Panc1 (cell line): ENCODE results near the gene SPATS2L. TPM values are rescaled to one million over a fixed set of nuclear protein-coding genes. Genes with fewer than 3 reads are reported as not detected.
A peak's percentile ranks its signal among the peaks of the same experiment; 100 is the strongest.

ENCODE experiments used
- ATAC-seq: fragments of 200-7000 bp; cut with Tn5 transposase; 2 replicates; pipeline ENCODE4 v1.9.1; 2020; ENCODE audit warnings: mild to moderate bottlenecking, moderate library complexity
- BruUV-seq: library from RNA; stranded (reverse); fragments of 400-500 nt; replicated peaks from 2 replicates; lab custom pipeline; 2021; lab: Mats Ljungman, UMichigan
- CTCF ChIA-PET: fragments of 300-600 bp; sonication (Branson Sonifier 250); formaldehyde crosslinking; loops from one replicate; lab custom pipeline; 2022; ENCODE audit warnings: antibody characterized with exemption; lab: Charles Lee
- POLR2A ChIA-PET: fragments of 300-600 bp; sonication (Branson Sonifier 250); formaldehyde crosslinking; loops from one replicate; lab custom pipeline; 2022; ENCODE audit warnings: antibody characterized with exemption; lab: Charles Lee
- DNase-seq: peaks from one replicate; pipeline ENCODE4 v3.0.0-alpha.2; 2010; ENCODE audit warnings: low read depth, low spot score
- H3K27ac ChIP-seq: 2 replicates; pipeline ENCODE4 v1.5.1; 2011; ENCODE audit warnings: mild to moderate bottlenecking, low read length, inconsistent platforms
- H3K27me3 ChIP-seq: fragments of 200-500 bp; sonication (Bioruptor generic); 2 replicates; pipeline ENCODE4 v1.6.0; 2014; ENCODE audit warnings: low read length, inconsistent platforms; ENCODE audit not compliant: control insufficient read depth, insufficient read depth
- H3K36me3 ChIP-seq: fragments of 200-500 bp; sonication (Bioruptor generic); 2 replicates; pipeline ENCODE4 v1.5.1; 2014; ENCODE audit warnings: inconsistent platforms, mild to moderate bottlenecking, low read length, moderate library complexity; ENCODE audit not compliant: control insufficient read depth, insufficient read depth
- H3K4me1 ChIP-seq: 2 replicates; pipeline ENCODE4 v1.5.1; 2011; ENCODE audit warnings: inconsistent platforms, mild to moderate bottlenecking, low read length, moderate library complexity; ENCODE audit not compliant: control insufficient read depth, insufficient read depth
- H3K4me3 ChIP-seq, 2 experiments: 2 replicates each; pipeline ENCODE4 v1.5.1; 2011 to 2012; ENCODE audit warnings: low read depth in 2 of 2, low read length in 2 of 2, mild to moderate bottlenecking in 2 of 2, inconsistent platforms in 1 of 2, moderate library complexity in 1 of 2
- H3K9me3 ChIP-seq: fragments of 200-500 bp; sonication (Bioruptor generic); 2 replicates; pipeline ENCODE4 v1.5.1; 2014; ENCODE audit warnings: low read depth, mild to moderate bottlenecking, inconsistent platforms, low read length, moderate library complexity; ENCODE audit not compliant: control insufficient read depth, insufficient read depth
- POLR2AphosphoS5 ChIP-seq: IDR thresholded peaks from 2 replicates; pipeline ENCODE4 v1.6.1; 2012; ENCODE audit warnings: mild to moderate bottlenecking, low read depth, low read length, moderate library complexity
- SIN3A ChIP-seq: IDR thresholded peaks from 2 replicates; pipeline ENCODE4 v1.6.1; 2012; ENCODE audit warnings: low read depth, mild to moderate bottlenecking, low read length, moderate library complexity, borderline replicate concordance; ENCODE audit not compliant: insufficient read depth
- TCF7L2 ChIP-seq: IDR thresholded peaks from 2 replicates; pipeline ENCODE4 v1.6.1; 2011; ENCODE audit warnings: mild to moderate bottlenecking, low read depth, low read length, inconsistent platforms
- in situ Hi-C: cut with HindIII; loops from 2 replicates; pipeline ENCODE4 v1.10.0; 2016; ENCODE audit warnings: low sequenced_read_pairs, low pct_unique_long_range_greater_than_20kb
- intact Hi-C: fragments of 100-400 bp; cut with micrococcal nuclease; formaldehyde crosslinking; loops from one replicate; pipeline ENCODE4 v1.10.0; 2022; ENCODE audit not compliant: unreplicated experiment
- total RNA-seq: library from RNA; stranded (reverse); gene quantifications from one replicate; pipeline ENCODE4 v1.2.1, GENCODE V29; 2021; ENCODE audit not compliant: unreplicated experiment
- TF ChIP-seq, protein P1 (sequence below), 2 experiments: IDR thresholded peaks; 2 replicates each; pipeline ENCODE4 v1.6.1; 2011 to 2012; ENCODE audit warnings: low read depth in 2 of 2, control low read depth in 1 of 2, low read length in 1 of 2, mild to moderate bottlenecking in 1 of 2, moderate library complexity in 1 of 2; ENCODE audit not compliant: insufficient read depth in 1 of 2
- TF ChIP-seq, protein P2 (sequence below): fragments of 450-650 bp; IDR thresholded peaks from 2 replicates; pipeline ENCODE4 v1.5.1; 2017; ENCODE audit warnings: mild to moderate bottlenecking

The SPATS2L gene
- total RNA-seq, 1 experiment from 2014 or later = 282 TPM

DNA sequence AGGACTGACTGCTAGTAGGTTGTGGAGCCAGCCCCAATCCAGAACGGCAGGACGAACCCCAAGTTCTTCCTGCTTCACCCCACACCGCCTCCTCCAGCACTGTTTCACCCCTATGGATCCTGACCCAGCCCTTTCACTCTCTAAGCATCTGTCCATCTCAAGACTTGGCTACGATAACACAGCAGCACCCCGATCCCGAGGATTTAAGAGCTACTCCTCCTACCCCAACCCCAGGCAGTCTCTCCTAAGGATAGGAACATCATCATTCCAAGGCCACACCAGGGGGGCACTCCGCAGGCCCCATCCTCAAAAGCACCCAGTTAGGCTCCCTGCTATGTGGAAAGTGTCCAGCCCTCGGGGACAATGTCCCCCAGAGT, 202.7 kb downstream of the SPATS2L start:
- Histone ChIP-seq H3K4me1 (peaks cover 11% of the 10 kb centered on the region; the same call in 1 of the 2 replicates), H3K36me3 (peaks cover 6% of the 10 kb centered on the region), H3K27ac (peak overlapping the region; percentile 95), H3K27me3 (no peaks in the 10 kb centered on the region), H3K9me3 (no peaks in the 10 kb centered on the region), H3K4me3 (peak overlapping the region; percentile 59 to 80)
- POLR2A ChIA-PET = no interaction called here
- intact Hi-C loops = no loop called here
- CTCF ChIA-PET = interaction anchor here (0.6 to 1.0 kb wide), 4 partner anchors 24 to 535 kb away, joined by 3 to 6 read pairs (median 4); no protein-coding TSS in a partner anchor
- DNase-seq (no peak), ATAC-seq (no peak; the same call in none of the 2 replicates)
- no TSS peak for BruUV-seq
- TF ChIP-seq, protein P1, sequence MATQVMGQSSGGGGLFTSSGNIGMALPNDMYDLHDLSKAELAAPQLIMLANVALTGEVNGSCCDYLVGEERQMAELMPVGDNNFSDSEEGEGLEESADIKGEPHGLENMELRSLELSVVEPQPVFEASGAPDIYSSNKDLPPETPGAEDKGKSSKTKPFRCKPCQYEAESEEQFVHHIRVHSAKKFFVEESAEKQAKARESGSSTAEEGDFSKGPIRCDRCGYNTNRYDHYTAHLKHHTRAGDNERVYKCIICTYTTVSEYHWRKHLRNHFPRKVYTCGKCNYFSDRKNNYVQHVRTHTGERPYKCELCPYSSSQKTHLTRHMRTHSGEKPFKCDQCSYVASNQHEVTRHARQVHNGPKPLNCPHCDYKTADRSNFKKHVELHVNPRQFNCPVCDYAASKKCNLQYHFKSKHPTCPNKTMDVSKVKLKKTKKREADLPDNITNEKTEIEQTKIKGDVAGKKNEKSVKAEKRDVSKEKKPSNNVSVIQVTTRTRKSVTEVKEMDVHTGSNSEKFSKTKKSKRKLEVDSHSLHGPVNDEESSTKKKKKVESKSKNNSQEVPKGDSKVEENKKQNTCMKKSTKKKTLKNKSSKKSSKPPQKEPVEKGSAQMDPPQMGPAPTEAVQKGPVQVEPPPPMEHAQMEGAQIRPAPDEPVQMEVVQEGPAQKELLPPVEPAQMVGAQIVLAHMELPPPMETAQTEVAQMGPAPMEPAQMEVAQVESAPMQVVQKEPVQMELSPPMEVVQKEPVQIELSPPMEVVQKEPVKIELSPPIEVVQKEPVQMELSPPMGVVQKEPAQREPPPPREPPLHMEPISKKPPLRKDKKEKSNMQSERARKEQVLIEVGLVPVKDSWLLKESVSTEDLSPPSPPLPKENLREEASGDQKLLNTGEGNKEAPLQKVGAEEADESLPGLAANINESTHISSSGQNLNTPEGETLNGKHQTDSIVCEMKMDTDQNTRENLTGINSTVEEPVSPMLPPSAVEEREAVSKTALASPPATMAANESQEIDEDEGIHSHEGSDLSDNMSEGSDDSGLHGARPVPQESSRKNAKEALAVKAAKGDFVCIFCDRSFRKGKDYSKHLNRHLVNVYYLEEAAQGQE (IDR thresholded peaks at IDR 0.05; ENCODE audit: insufficient read depth in 1 of 2, low read depth in 2 of 2, low read length in 1 of 2) = no peak
- TF ChIP-seq, protein P2, sequence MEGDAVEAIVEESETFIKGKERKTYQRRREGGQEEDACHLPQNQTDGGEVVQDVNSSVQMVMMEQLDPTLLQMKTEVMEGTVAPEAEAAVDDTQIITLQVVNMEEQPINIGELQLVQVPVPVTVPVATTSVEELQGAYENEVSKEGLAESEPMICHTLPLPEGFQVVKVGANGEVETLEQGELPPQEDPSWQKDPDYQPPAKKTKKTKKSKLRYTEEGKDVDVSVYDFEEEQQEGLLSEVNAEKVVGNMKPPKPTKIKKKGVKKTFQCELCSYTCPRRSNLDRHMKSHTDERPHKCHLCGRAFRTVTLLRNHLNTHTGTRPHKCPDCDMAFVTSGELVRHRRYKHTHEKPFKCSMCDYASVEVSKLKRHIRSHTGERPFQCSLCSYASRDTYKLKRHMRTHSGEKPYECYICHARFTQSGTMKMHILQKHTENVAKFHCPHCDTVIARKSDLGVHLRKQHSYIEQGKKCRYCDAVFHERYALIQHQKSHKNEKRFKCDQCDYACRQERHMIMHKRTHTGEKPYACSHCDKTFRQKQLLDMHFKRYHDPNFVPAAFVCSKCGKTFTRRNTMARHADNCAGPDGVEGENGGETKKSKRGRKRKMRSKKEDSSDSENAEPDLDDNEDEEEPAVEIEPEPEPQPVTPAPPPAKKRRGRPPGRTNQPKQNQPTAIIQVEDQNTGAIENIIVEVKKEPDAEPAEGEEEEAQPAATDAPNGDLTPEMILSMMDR = no peak
- TF ChIP-seq TCF7L2 = no peak
- TF ChIP-seq SIN3A = no peak
- no peak for TF ChIP-seq POLR2AphosphoS5
- in situ Hi-C loops = no loop called here

DNA sequence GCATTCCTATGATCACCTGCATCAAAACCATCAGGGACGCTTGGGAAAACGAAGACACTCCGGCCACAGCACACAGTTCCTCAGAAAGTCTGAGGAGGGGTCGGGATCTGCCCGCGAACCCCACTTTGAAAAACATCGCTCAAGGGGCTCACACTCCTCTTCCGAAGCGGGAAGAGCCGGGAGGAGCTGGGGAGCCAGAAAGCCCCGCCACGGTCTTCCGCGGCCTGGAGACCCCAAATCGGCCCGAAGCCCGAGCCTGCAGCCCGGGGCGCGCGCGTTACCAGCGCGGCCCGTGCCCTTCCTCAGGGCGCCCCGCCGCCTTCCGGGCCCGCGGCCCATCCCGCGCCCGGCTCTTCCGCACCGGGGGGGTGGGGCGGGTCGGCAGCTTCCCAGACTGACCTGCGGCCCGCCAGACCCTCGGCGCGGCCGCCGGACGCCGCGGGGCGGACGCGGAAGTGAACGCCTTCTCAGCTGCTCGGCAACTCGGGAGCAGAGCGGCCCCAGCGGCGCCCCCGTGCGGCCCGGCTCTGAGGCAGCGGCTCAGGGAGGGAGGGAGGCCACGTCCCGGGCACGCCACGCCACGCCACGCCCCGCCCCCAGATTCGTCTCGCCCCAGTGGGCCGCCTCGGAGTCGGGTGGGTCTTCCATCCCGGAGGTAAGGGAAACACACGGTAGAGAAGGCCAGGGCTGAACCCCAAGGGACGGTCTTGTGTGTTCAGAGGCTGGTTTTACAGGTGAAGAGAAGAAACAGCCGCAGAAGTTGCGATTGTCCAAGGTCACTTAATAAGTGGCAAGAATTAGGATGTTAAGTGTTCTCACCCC, 203.3 kb downstream of the SPATS2L start, which contains the start of gene KCTD18:
TSS of gene KCTD18 (minus strand) at position 457 of the 822 bp plus-strand sequence. CDS start 3,052 bp downstream, outside the sequence.
- ChIA-PET CTCF (interaction anchor here (0.6 to 1.0 kb wide), 5 partner anchors 25 to 536 kb away, joined by 3 to 6 read pairs (median 3); no protein-coding TSS in a partner anchor), POLR2A (interaction anchor here (0.6 kb wide), 1 partner anchor 17 kb away, joined by 6 read pairs; no protein-coding TSS in a partner anchor)
- TF ChIP-seq, protein P2 = peak; percentile 97
- TF ChIP-seq POLR2AphosphoS5 (peak; percentile 71; the same call in 1 of the 2 replicates), SIN3A (no peak), TCF7L2 (no peak)
- TF ChIP-seq, protein P1 (IDR thresholded peaks at IDR 0.05; ENCODE audit: insufficient read depth in 1 of 2, low read depth in 2 of 2, low read length in 1 of 2) = no peak
- intact Hi-C loops (no loop called here), in situ Hi-C loops (no loop called here)
- H3K9me3 ChIP-seq = no peaks in the 10 kb centered on the region
- peak within 1 kb of the TSS; percentile 95 for H3K27ac ChIP-seq
- peak; percentile 13 for DNase-seq
- BruUV-seq = no TSS peak
- peaks cover 11% of the 10 kb centered on the region; the same call in 1 of the 2 replicates for H3K4me1 ChIP-seq
- peak; percentile 99 for ATAC-seq
- peak within 1 kb of the TSS; percentile 59 to 80 for H3K4me3 ChIP-seq
- peaks cover 2% of the 10 kb centered on the region; the same call in 1 of the 2 replicates for H3K36me3 ChIP-seq
- no peaks in the 10 kb centered on the region for H3K27me3 ChIP-seq
